Esophagus squamous epithelium (tissue), 4 donors: Measurements from ENCODE around the gene CSMD2.

ENCODE experiments used
- POLR2A ChIP-seq, 4 donors: fragments of 450-650 bp; IDR thresholded peaks; one replicate each; pipeline ENCODE4 v1.6.1; 2017; ENCODE audit warnings: antibody characterized with exemption in 4 of 4, mild to moderate bottlenecking in 4 of 4, moderate library complexity in 3 of 4
- TF ChIP-seq, protein P1 (sequence below), 6 experiments: fragments of 450-650 bp in 4 of 6; fragments of 200-600 bp in 2 of 6; sonication (generic) in 2 of 6; IDR thresholded peaks; one replicate each; pipeline ENCODE4 v1.5.1; 2016 to 2019; ENCODE audit warnings: antibody characterized with exemption in 6 of 6, mild to moderate bottlenecking in 4 of 6, moderate library complexity in 4 of 6

DNA sequence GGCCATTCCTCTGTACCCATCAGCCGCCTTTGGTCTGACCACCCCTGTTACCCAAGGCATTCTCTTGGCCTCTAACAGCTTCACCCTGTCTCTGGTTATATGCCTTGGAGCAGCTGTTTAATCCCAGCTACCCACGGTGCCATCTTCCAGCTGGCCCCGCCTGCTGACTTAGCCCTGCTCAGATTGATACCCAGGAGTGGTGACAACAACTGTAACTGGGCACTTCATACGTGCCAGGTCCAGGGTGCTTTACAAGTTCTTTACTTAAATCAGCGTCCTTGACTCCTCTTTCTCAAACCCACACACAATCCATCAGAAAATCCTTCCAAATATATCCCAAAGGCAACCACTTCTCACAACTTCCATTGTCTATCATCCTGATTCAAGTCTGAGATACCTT lies 338.3 kb downstream of the CSMD2 start:
- TF ChIP-seq, protein P1, sequence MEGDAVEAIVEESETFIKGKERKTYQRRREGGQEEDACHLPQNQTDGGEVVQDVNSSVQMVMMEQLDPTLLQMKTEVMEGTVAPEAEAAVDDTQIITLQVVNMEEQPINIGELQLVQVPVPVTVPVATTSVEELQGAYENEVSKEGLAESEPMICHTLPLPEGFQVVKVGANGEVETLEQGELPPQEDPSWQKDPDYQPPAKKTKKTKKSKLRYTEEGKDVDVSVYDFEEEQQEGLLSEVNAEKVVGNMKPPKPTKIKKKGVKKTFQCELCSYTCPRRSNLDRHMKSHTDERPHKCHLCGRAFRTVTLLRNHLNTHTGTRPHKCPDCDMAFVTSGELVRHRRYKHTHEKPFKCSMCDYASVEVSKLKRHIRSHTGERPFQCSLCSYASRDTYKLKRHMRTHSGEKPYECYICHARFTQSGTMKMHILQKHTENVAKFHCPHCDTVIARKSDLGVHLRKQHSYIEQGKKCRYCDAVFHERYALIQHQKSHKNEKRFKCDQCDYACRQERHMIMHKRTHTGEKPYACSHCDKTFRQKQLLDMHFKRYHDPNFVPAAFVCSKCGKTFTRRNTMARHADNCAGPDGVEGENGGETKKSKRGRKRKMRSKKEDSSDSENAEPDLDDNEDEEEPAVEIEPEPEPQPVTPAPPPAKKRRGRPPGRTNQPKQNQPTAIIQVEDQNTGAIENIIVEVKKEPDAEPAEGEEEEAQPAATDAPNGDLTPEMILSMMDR (IDR thresholded peaks at IDR 0.05), result no peak
- TF ChIP-seq POLR2A (IDR thresholded peaks at IDR 0.05), result no peak
